MM.1S (cell line): ENCODE measurements around the gene MPRIP.

ENCODE experiments used
- DNase-seq: peaks from one replicate; pipeline ENCODE4 v3.0.0-alpha.2; 2015
- H2AFZ ChIP-seq: fragments of 300-600 bp; sonication (generic); 2 replicates; pipeline ENCODE4 v1.6.0; 2016; ENCODE audit warnings: antibody characterized with exemption, low read length
- H3F3A ChIP-seq: fragments of 300-600 bp; sonication (generic); 2 replicates; pipeline ENCODE4 v1.6.1; 2016; ENCODE audit warnings: mild to moderate bottlenecking, antibody characterized with exemption, low read length, moderate library complexity, mixed read lengths; ENCODE audit not compliant: insufficient read depth
- H3K27ac ChIP-seq: fragments of 300-600 bp; sonication (generic); 2 replicates; pipeline ENCODE4 v1.5.1; 2016; ENCODE audit warnings: mild to moderate bottlenecking, low read length
- H3K27me3 ChIP-seq: fragments of 300-600 bp; sonication (generic); replicated peaks from 2 replicates; pipeline ENCODE4 v1.6.0; 2016; ENCODE audit warnings: low read length; ENCODE audit not compliant: insufficient read depth
- H3K36me3 ChIP-seq: fragments of 300-600 bp; sonication (generic); replicated peaks from 2 replicates; pipeline ENCODE4 v1.6.1; 2016; ENCODE audit warnings: mild to moderate bottlenecking, low read length, mixed read lengths; ENCODE audit not compliant: insufficient read depth
- H3K4me1 ChIP-seq: fragments of 300-600 bp; sonication (generic); 2 replicates; pipeline ENCODE4 v1.6.1; 2016; ENCODE audit warnings: low read length, mixed read lengths
- H3K4me2 ChIP-seq: fragments of 300-600 bp; sonication (generic); 2 replicates; pipeline ENCODE4 v1.6.0; 2016; ENCODE audit warnings: low read depth, low read length
- H3K4me3 ChIP-seq: fragments of 300-600 bp; sonication (generic); 2 replicates; pipeline ENCODE4 v1.5.1; 2016; ENCODE audit warnings: low read length, mixed read lengths
- H3K79me2 ChIP-seq: fragments of 300-600 bp; sonication (generic); 2 replicates; pipeline ENCODE4 v1.6.1; 2016; ENCODE audit warnings: mixed run types, low read length, mixed read lengths
- H3K9ac ChIP-seq: fragments of 300-600 bp; sonication (generic); 2 replicates; pipeline ENCODE4 v1.6.1; 2016; ENCODE audit warnings: low read length, mixed read lengths
- H3K9me2 ChIP-seq: fragments of 300-600 bp; sonication (generic); replicated peaks from 2 replicates; pipeline ENCODE4 v1.6.1; 2016; ENCODE audit warnings: mild to moderate bottlenecking, low read length, mixed read lengths; ENCODE audit not compliant: insufficient read depth
- H3K9me3 ChIP-seq: fragments of 300-600 bp; sonication (generic); replicated peaks from 2 replicates; pipeline ENCODE4 v1.6.1; 2016; ENCODE audit warnings: mild to moderate bottlenecking, low read length, mixed read lengths; ENCODE audit not compliant: insufficient read depth
- H4K20me1 ChIP-seq: fragments of 300-600 bp; sonication (generic); 2 replicates; pipeline ENCODE4 v1.6.1; 2016; ENCODE audit warnings: mild to moderate bottlenecking, low read length, moderate library complexity, mixed read lengths; ENCODE audit not compliant: insufficient read depth
- CTCF ChIP-seq: fragments of 300-600 bp; sonication (generic); IDR thresholded peaks from 2 replicates; pipeline ENCODE4 v1.5.1; 2016; ENCODE audit warnings: antibody characterized with exemption, low read length, mixed read lengths
- EZH2 ChIP-seq: fragments of 300-600 bp; sonication (generic); optimal IDR thresholded peaks from 2 replicates; pipeline ENCODE3; 2017; ENCODE audit warnings: low read depth, mild to moderate bottlenecking, antibody characterized with exemption, low read length, mixed read lengths
- EZH2phosphoT487 ChIP-seq: fragments of 300-600 bp; sonication (generic); IDR thresholded peaks from 2 replicates; pipeline ENCODE4 v1.6.1; 2018; ENCODE audit warnings: antibody characterized with exemption, low read length

MPRIP gene

GRCh38 chr17:17055286-17056155, 13.3 kb downstream of the MPRIP start:
- Histone ChIP-seq H3K36me3 (no peaks in the 10 kb centered on the region; the same call in 1 of the 2 replicates), H4K20me1 (peaks cover 40% of the 10 kb centered on the region), H3K9me2 (no peaks in the 10 kb centered on the region), H3K4me1 (no peaks in the 10 kb centered on the region), H3K4me3 (no peak overlapping the region), H3K27ac (no peak overlapping the region), H3K27me3 (no peaks in the 10 kb centered on the region), H3K79me2 (peaks cover 100% of the 10 kb centered on the region), H3K9ac (no peak overlapping the region), H3K9me3 (no peaks in the 10 kb centered on the region), H3F3A (no peaks in the 10 kb centered on the region), H3K4me2 (no peak overlapping the region), H2AFZ (no peak overlapping the region)
- DNase-seq: no peak
- TF ChIP-seq EZH2phosphoT487 (no peak), CTCF (no peak), EZH2 (no peak)

- Histone ChIP-seq H3F3A (no peaks in the 10 kb centered on the region), H3K79me2 (peaks cover 100% of the 10 kb centered on the region), H2AFZ (no peak overlapping the region), H3K4me1 (no peaks in the 10 kb centered on the region), H3K27ac (no peak overlapping the region), H3K4me2 (no peak overlapping the region), H3K4me3 (no peak overlapping the region), H3K9me3 (no peaks in the 10 kb centered on the region), H4K20me1 (peaks cover 40% of the 10 kb centered on the region), H3K9me2 (no peaks in the 10 kb centered on the region), H3K9ac (no peak overlapping the region), H3K36me3 (no peaks in the 10 kb centered on the region; the same call in 1 of the 2 replicates), H3K27me3 (no peaks in the 10 kb centered on the region)
- TF ChIP-seq CTCF: no peak
- TF ChIP-seq EZH2: no peak
- TF ChIP-seq EZH2phosphoT487: no peak
- DNase-seq: no peak
These were observed 13.9 kb downstream of the MPRIP start for GRCh38 chr17:17056156-17056539.

- no peaks in the 10 kb centered on the region for H3K4me1 ChIP-seq
- DNase-seq: no peak
- no peak overlapping the region for H2AFZ ChIP-seq
- no peak for TF ChIP-seq CTCF
- TF ChIP-seq EZH2: no peak
- TF ChIP-seq EZH2phosphoT487: no peak
- H3K27me3 ChIP-seq: no peaks in the 10 kb centered on the region
- no peaks in the 10 kb centered on the region; the same call in 1 of the 2 replicates for H3K36me3 ChIP-seq
- H3K9me3 ChIP-seq: no peaks in the 10 kb centered on the region
- no peak overlapping the region for H3K27ac ChIP-seq
- H3K4me2 ChIP-seq: no peak overlapping the region
- H3K9me2 ChIP-seq: no peaks in the 10 kb centered on the region
- H3K79me2 ChIP-seq: peaks cover 100% of the 10 kb centered on the region
- H3K9ac ChIP-seq: no peak overlapping the region
- H3F3A ChIP-seq: no peaks in the 10 kb centered on the region
- no peak overlapping the region for H3K4me3 ChIP-seq
- peaks cover 34% of the 10 kb centered on the region for H4K20me1 ChIP-seq
These were observed 14.8 kb downstream of the MPRIP start for GRCh38 chr17:17057057-17057551.
